Measurements from ENCODE around the gene STPG2.

Gene STPG2

GRCh38 chr4:98143001-98143899, at the start of gene STPG2:
Gene STPG2 (minus strand): TSS chr4:98143476.
- peak; percentile 42 to 95 (median 88) for DNase-seq

DNA sequence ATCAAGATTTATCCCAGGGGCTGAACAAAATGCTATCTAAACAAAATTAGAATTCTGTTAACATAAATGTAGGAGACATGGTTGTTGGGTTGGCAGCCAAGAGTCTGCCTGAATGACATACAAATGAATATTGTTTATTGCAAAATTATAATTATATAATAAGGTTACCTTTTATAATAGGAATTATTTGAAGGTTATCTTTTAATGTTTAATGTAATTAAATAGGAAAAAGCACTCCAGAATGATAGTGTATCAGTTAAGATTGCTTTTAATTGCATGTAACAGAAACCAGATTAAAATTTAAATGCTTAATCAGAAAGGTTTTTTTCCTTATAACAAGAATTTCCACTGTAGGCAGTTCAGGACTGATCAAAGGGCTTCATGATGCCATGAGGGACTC, 42.0 kb upstream of the STPG2 start:
- DNase-seq = no peak

DNA sequence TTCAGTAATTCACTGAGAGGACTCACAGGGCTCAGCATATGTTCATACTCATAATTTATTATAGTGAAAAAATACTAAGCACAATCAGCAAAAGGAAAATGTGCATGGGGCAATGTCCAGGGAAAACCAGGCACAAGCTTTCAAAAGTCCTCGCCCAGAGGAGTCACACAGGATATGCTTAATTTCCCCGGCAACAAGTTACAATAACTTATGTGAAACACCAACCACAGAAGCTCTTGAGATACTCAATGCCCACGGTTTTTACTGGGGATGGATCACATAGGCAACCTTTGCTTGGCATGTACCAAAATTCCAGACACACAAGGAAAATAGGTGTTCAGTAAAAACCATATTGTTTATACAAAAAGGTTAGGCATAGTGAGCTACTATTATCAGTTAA, 38.5 kb upstream of the STPG2 start:
- no peak for DNase-seq

DNA sequence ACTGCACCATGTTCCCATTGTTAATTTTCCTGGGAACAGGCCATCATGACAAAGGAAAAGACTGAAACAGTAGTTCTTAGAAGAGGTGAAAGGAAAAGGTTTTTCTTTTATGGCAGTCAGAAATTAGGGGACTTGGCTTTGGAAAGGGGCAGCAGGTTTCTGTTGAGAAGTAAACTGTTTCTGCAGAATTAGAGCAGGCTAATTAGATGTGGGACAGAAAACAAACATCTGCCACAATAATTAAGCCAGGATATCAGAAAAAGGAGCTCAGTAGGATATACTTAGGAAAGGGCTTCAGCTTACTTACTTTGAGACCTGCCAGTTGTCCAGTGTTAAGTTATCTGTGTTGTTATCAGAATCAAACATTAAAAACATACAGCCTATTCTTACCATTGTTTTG, 36.7 kb upstream of the STPG2 start:
- DNase-seq = no peak

DNA sequence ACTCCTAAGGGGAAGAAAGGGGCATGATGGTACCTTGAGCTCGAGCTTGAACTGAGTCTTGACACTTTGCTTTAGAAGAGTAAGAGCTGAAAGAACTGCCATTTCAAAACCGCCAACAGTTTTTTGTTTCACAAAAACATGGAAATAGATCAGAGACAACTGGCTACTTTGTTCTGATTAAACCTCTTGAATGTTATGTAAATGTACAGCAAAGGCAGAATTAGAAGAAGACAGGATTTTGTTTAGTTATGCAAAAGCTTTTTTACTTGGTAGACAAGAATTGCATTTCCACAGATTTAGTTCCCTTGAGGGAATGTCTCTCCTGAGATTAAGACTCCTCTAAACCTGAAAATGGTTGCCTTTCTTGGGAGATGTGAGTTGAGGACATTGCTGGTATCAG, 33.3 kb upstream of the STPG2 start:
- DNase-seq = no peak

DNA sequence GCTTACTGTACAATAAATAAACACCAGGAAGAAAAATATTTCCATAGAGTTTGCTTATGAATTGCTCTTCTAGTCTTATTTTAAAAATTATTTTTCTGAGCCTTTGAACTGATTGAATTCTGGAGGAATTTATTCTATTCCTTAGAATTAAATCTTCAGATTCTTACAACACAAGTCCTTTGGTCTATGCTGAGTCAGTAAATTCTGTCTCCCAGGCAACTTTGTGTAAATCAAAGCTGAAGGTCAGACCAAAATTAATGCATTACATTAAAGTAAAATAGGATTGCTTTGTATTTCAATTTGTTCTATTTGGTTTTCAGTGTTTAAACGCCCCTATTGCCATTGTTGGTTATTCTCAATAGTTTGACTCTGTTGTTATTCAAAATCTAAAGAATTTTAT, 26.8 kb upstream of the STPG2 start:
- DNase-seq = no peak

DNA sequence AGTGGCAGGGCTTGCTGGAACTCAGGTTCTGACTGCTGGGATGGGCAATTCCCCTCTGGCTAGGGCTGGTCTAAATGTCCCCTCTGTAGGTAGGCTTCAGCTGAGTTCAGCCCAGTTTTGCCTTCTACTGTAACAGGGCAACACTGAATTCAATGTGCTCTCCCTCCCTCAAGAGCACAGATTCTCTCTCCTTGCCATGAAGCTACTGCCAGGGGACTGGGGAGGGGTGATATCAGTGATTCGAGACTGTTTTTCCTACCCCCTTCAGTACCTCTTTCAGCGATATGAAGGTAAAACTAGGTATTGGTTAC, 23.4 kb upstream of the STPG2 start:
- DNase-seq = no peak

- DNase-seq = peak in 4 of 51 donors; percentile 1 to 2 (median 1)
These were observed 22.9 kb upstream of the STPG2 start for GRCh38 chr4:98166025-98166730.

- DNase-seq = no peak
These were observed 19.4 kb upstream of the STPG2 start for GRCh38 chr4:98162696-98163095.

DNA sequence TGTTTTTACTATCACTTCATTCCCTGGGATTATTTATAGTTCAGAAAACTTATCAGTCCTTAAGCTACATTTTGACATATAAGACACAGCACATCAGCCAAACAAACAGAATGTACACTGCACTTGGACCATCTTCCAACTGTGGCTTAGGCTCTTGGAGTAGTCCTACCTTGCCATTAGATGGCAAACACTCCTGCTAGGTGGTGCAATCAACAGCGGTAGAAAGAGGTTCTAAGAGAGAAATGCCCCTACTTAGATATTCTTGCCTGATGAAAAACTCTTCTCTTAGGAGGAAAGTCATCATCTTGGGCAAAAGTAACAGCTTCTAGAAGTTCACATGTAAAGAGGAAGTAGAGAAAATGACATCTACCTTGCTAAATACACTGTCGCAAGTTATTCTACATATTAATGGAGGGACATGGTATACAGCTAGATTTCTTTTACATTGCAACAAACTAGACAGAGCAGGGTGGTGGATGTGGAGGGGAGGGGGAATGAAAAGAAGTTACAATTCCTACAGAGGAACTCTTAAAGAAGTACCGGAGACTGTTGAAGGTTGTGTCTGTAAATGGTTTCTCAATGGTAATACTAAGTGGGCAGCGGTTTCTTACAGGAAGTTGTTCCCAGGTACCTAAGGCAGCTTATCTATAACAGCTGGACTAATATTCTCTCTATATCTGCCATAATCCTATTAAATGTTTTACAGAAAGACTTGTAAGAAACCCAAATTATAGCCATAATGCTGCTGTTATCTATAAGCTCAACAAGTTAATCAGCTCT, 8.1 kb upstream of the STPG2 start:
- DNase-seq = no peak

GRCh38 chr4:98150092-98150761, 7.0 kb upstream of the STPG2 start:
- no peak for DNase-seq

DNA sequence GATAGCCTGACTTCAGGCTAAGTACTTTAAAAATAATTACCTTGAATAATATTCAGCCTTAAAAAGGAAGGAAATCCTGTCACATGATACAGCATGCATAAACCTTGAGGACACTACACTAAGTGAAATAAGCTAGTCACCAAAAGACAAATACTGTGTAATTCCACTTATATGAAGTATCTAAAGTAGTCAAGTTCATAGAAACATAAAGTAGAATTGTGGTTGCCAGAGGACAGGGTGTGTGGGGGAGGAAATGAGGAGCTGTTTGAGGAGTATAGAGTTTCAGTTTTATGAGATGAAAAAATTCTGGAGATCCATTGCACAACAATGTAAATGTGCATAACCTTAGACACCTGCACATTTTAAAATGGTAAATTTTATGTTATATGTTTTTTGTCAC, 5.6 kb upstream of the STPG2 start:
- DNase-seq = no peak

DNA sequence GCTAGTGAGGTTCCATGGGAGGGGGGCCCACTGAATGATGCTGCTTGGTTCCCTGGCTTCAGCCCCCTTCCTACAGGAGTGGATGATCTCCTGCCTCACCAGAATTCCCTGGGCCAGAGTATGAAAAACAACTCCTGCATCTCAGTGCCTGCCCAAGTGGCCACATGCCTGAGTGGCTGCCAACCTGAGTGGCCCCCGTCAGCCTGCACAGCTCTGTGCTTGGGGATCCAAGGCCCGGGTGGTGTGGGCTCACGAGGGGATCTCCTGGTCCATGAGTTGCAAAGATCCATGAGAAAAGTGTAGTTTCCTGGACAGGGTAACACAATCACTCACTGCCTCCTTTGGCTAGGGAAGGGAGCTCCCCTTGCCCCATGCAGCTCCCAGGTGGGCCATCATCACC, 17.1 kb downstream of the STPG2 start:
- no peak for DNase-seq

GRCh38 chr4:98125585-98125984, 17.7 kb downstream of the STPG2 start:
- DNase-seq = no peak

- no peak for DNase-seq
These were observed 25.9 kb downstream of the STPG2 start for GRCh38 chr4:98117363-98117762.

DNA sequence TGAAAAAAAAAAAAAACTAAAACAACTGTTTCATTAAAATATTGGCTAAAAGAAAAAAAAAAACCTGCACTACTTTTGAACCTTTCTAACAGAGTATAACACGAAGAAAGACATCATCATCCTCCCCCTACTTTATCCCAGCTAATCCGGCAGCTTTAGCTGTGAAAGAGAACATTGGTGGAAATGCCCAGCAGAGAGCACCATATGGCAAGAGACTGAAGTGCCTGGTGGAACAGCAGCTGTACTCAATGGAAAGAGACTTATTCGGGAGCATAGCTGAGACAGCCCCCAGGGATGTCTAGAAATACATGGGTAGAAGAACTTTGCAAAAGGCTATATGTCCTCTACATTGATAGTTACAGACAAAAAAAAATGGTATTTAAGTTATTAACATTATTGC, 30.3 kb downstream of the STPG2 start:
- DNase-seq = peak in 19 of 51 donors; percentile 1 to 46 (median 17)

GRCh38 chr4:98110929-98111328, 32.3 kb downstream of the STPG2 start:
- no peak for DNase-seq

DNA sequence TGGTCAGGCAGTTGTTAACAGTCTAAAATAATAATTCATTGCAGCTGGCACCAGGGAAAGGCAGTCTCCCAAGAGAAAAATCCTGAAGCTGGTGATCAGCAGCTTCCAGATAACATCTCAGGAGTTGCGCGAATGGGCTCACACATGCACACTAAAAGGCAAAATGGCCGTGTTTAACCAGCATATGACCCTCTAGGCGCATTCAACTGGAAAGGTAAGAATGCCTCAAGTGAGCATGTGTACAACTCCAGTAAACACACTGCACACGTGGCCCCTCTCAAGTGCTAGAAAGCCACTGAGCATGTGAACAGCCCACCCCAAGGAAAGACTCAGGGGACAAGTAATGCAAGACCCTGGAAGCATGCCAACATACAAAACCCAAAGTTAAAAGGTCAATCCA, 33.1 kb downstream of the STPG2 start:
- DNase-seq = no peak

- no peak for DNase-seq
These were observed 40.6 kb downstream of the STPG2 start for GRCh38 chr4:98102660-98103059.

GRCh38 chr4:98101988-98102387, 41.3 kb downstream of the STPG2 start:
- DNase-seq = no peak

DNA sequence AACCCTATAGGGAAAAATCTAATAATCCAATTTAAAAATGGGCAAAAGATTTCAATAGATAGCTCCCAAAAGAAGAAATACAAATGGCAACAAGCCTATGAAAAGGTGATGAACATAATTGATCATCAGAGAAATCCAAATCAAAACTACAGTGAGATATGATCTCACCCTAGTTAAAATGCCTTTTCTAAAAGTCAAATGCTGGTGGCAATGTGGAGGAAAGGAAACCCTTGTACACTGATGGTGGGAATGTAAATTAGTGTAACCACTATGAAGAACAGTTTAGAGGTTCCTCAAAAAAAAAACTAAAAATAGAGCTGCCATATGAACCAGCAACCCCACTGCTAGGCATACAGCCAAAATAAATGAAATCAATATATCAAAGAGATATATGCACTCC, 44.5 kb downstream of the STPG2 start:
- DNase-seq = no peak

- no peak for DNase-seq
These were observed 49.2 kb downstream of the STPG2 start for GRCh38 chr4:98094118-98094517.

All from hypothalamus (tissue), 51 donors.